Neural cell (in vitro differentiated cells): ENCODE measurements around the gene TTYH3. TPM values are rescaled to one million over a fixed set of nuclear protein-coding genes. Genes with fewer than 3 reads are reported as not detected.

Source experiments
- H2AFZ ChIP-seq: fragments of 200-600, 300-800 bp; sonication (generic), shearing (Covaris generic); 2 replicates; pipeline ENCODE4 v1.6.0; 2014; ENCODE audit warnings: low read depth, mild to moderate bottlenecking, antibody characterized with exemption, low read length, moderate library complexity
- H3F3A ChIP-seq: fragments of 200-600 bp; shearing (Covaris generic); 2 replicates; pipeline ENCODE4 v1.6.1; 2016; ENCODE audit warnings: mild to moderate bottlenecking, moderate library complexity, mixed read lengths, antibody characterized with exemption, low read length; ENCODE audit not compliant: insufficient read depth, poor library complexity, severe bottlenecking
- H3K27ac ChIP-seq: fragments of 200-600, 300-800 bp; sonication (generic), shearing (Covaris generic); 2 replicates; pipeline ENCODE4 v1.5.1; 2014; ENCODE audit warnings: mild to moderate bottlenecking, low read length, moderate library complexity
- H3K27me3 ChIP-seq: fragments of 300-800, 200-600 bp; sonication (generic), shearing (Covaris generic); 2 replicates; pipeline ENCODE4 v1.6.0; 2014; ENCODE audit warnings: mild to moderate bottlenecking, low read depth, low read length, moderate library complexity; ENCODE audit not compliant: insufficient read depth
- H3K36me3 ChIP-seq: fragments of 300-800, 200-600 bp; sonication (generic), shearing (Covaris generic); 2 replicates; pipeline ENCODE4 v1.5.1; 2014; ENCODE audit warnings: mild to moderate bottlenecking, antibody characterized with exemption, low read length, moderate library complexity; ENCODE audit not compliant: insufficient read depth
- H3K4me2 ChIP-seq: fragments of 300-800, 200-600 bp; sonication (generic), shearing (Covaris generic); 2 replicates; pipeline ENCODE4 v1.6.0; 2014; ENCODE audit warnings: mild to moderate bottlenecking, low read length
- H3K4me3 ChIP-seq: fragments of 300-800, 200-600 bp; sonication (generic), shearing (Covaris generic); 2 replicates; pipeline ENCODE4 v1.5.1; 2014; ENCODE audit warnings: mild to moderate bottlenecking, low read length, moderate library complexity
- H3K79me2 ChIP-seq: fragments of 200-600 bp; shearing (Covaris generic); replicated peaks from 2 replicates; pipeline ENCODE4 v1.6.0; 2014; ENCODE audit warnings: mild to moderate bottlenecking, low read length, moderate library complexity; ENCODE audit not compliant: insufficient read depth
- H3K9ac ChIP-seq: fragments of 300-800, 200-600 bp; sonication (generic), shearing (Covaris generic); 2 replicates; pipeline ENCODE4 v1.6.1; 2016; ENCODE audit warnings: mild to moderate bottlenecking, low read length, mixed read lengths
- H3K9me2 ChIP-seq: fragments of 200-600 bp; shearing (Covaris generic); 2 replicates; pipeline ENCODE4 v1.6.1; 2016; ENCODE audit warnings: mild to moderate bottlenecking, low read length, mixed read lengths; ENCODE audit not compliant: insufficient read depth
- H3K9me3 ChIP-seq: fragments of 200-600, 300-800 bp; sonication (generic), shearing (Covaris generic); 2 replicates; pipeline ENCODE4 v1.6.1; 2016; ENCODE audit warnings: mild to moderate bottlenecking, mixed run types, low read length, moderate library complexity, mixed read lengths
- H4K20me1 ChIP-seq: fragments of 200-600 bp; shearing (Covaris generic); 2 replicates; pipeline ENCODE4 v1.6.1; 2016; ENCODE audit warnings: mild to moderate bottlenecking, mixed run types; ENCODE audit not compliant: insufficient read depth
- EP300 ChIP-seq: fragments of 450-650 bp; conservative IDR thresholded peaks from 2 replicates; pipeline ENCODE4 v1.6.1; 2014; ENCODE audit warnings: antibody characterized with exemption, mild to moderate bottlenecking, moderate library complexity; ENCODE audit not compliant: poor library complexity, severe bottlenecking
- EZH2 ChIP-seq: fragments of 200-600, 300-800 bp; shearing (Covaris generic), sonication (generic); IDR thresholded peaks from 2 replicates; pipeline ENCODE4 v1.6.1; 2014; ENCODE audit warnings: antibody characterized with exemption, low read length, borderline replicate concordance, mild to moderate bottlenecking; ENCODE audit not compliant: insufficient read depth, poor library complexity, severe bottlenecking
- MXI1 ChIP-seq: fragments of 450-650 bp; conservative IDR thresholded peaks from 2 replicates; pipeline ENCODE4 v1.6.1; 2014; ENCODE audit warnings: antibody characterized with exemption, mild to moderate bottlenecking; ENCODE audit not compliant: poor library complexity, severe bottlenecking
- POLR2AphosphoS5 ChIP-seq: IDR thresholded peaks from 2 replicates; pipeline ENCODE4 v1.6.1; 2012
- RAD21 ChIP-seq: fragments of 450-650 bp; conservative IDR thresholded peaks from 2 replicates; pipeline ENCODE4 v1.6.1; 2014; ENCODE audit warnings: antibody characterized with exemption, mild to moderate bottlenecking, moderate library complexity
- SMC3 ChIP-seq: fragments of 450-650 bp; conservative IDR thresholded peaks from 2 replicates; pipeline ENCODE4 v1.6.1; 2014; ENCODE audit warnings: antibody characterized with exemption, mild to moderate bottlenecking, moderate library complexity; ENCODE audit not compliant: poor library complexity
- TAF1 ChIP-seq: IDR thresholded peaks from 2 replicates; pipeline ENCODE4 v1.6.1; 2012; ENCODE audit warnings: low read depth
- polyA plus RNA-seq: library from polyadenylated mRNA; depleted of rRNA; stranded (reverse); fragments of >200 nt; gene quantifications from 2 replicates; pipeline ENCODE4 v1.2.3, GENCODE V29; 2014
- TF ChIP-seq, protein P1 (sequence below): IDR thresholded peaks from 2 replicates; pipeline ENCODE4 v1.6.1; 2012; ENCODE audit warnings: borderline replicate concordance
- TF ChIP-seq, protein P2 (sequence below): fragments of 450-650 bp; IDR thresholded peaks from 2 replicates; pipeline ENCODE4 v1.5.1; 2014; ENCODE audit warnings: antibody characterized with exemption, mild to moderate bottlenecking, moderate library complexity; ENCODE audit not compliant: poor library complexity, severe bottlenecking

TTYH3 gene
- polyA plus RNA-seq, 1 donor from 2014 or later = 17.0 TPM

DNA sequence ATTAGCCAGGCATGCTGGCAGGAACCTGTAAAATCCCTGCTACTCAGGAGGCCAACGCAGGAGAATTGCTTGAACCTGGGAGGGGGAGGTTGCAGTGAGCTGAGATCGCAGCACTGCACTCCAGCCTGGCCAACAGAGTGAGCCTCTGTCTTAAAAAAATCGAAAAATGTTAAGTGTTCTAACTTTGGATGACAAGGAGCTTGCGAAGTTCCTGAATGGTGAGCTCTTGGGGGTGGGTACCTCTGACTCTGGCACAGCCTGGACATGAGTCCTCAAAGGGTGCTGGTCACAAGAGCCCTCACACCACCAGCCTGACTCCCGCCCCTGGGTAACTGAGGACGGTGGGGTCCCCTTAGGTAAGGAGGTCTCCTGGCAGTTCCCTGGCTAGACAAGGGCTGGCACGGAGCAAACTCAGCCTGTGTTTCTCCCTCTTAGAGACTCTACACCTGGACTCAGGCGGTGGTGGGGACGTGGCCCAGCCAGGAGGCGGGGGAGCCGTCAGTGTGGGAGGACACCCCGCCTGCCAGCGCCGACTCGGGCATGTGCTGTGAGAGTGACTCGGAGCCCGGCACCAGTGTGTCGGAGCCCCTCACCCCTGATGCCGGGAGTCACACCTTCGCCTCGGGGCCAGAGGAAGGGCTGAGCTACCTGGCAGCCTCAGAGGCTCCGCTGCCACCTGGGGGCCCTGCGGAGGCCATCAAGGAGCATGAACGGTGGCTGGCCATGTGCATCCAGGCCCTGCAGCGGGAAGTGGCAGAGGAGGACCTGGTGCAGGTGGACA, 80.3 kb downstream of the TTYH3 start:
- Histone ChIP-seq H3K9me3 (no peaks in the 10 kb centered on the region), H3K79me2 (no peaks in the 10 kb centered on the region), H3K27ac (no peak overlapping the region), H3K9me2 (no peaks in the 10 kb centered on the region), H3K4me2 (no peak overlapping the region), H3K36me3 (no peaks in the 10 kb centered on the region), H4K20me1 (no peaks in the 10 kb centered on the region), H2AFZ (no peak overlapping the region), H3K27me3 (no peaks in the 10 kb centered on the region), H3K4me3 (no peak overlapping the region), H3K9ac (no peak overlapping the region), H3F3A (no peaks in the 10 kb centered on the region)
- TF ChIP-seq, protein P1, sequence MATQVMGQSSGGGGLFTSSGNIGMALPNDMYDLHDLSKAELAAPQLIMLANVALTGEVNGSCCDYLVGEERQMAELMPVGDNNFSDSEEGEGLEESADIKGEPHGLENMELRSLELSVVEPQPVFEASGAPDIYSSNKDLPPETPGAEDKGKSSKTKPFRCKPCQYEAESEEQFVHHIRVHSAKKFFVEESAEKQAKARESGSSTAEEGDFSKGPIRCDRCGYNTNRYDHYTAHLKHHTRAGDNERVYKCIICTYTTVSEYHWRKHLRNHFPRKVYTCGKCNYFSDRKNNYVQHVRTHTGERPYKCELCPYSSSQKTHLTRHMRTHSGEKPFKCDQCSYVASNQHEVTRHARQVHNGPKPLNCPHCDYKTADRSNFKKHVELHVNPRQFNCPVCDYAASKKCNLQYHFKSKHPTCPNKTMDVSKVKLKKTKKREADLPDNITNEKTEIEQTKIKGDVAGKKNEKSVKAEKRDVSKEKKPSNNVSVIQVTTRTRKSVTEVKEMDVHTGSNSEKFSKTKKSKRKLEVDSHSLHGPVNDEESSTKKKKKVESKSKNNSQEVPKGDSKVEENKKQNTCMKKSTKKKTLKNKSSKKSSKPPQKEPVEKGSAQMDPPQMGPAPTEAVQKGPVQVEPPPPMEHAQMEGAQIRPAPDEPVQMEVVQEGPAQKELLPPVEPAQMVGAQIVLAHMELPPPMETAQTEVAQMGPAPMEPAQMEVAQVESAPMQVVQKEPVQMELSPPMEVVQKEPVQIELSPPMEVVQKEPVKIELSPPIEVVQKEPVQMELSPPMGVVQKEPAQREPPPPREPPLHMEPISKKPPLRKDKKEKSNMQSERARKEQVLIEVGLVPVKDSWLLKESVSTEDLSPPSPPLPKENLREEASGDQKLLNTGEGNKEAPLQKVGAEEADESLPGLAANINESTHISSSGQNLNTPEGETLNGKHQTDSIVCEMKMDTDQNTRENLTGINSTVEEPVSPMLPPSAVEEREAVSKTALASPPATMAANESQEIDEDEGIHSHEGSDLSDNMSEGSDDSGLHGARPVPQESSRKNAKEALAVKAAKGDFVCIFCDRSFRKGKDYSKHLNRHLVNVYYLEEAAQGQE = no peak
- TF ChIP-seq POLR2AphosphoS5 (no peak), RAD21 (no peak)

DNA sequence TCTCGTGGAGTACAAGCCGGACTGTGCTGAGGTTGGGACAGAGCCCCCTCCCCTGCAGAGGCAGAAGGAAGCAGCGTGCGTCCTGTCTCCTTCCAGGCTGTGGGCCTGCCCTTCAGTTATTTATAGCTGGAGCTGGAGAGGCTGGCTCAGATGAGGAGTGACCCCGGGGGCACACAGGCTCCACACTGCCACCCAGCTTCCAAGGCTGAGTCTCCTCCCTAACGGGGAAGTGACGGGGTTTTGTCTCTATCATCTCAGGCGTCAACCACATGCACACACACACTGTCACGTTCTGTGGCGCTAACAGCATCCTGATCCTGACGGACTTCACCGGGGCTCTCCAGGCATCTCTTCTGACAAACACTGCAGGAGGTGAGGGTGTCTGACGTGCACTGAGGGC, 81.6 kb downstream of the TTYH3 start:
- Histone ChIP-seq H3K27ac (no peak overlapping the region), H3K9me3 (no peaks in the 10 kb centered on the region), H3F3A (no peaks in the 10 kb centered on the region), H4K20me1 (no peaks in the 10 kb centered on the region), H3K9ac (no peak overlapping the region), H3K4me3 (no peak overlapping the region), H3K4me2 (no peak overlapping the region), H3K27me3 (no peaks in the 10 kb centered on the region), H3K36me3 (no peaks in the 10 kb centered on the region), H2AFZ (no peak overlapping the region), H3K79me2 (no peaks in the 10 kb centered on the region), H3K9me2 (no peaks in the 10 kb centered on the region)
- no peak for TF ChIP-seq SMC3
- TF ChIP-seq, protein P2, sequence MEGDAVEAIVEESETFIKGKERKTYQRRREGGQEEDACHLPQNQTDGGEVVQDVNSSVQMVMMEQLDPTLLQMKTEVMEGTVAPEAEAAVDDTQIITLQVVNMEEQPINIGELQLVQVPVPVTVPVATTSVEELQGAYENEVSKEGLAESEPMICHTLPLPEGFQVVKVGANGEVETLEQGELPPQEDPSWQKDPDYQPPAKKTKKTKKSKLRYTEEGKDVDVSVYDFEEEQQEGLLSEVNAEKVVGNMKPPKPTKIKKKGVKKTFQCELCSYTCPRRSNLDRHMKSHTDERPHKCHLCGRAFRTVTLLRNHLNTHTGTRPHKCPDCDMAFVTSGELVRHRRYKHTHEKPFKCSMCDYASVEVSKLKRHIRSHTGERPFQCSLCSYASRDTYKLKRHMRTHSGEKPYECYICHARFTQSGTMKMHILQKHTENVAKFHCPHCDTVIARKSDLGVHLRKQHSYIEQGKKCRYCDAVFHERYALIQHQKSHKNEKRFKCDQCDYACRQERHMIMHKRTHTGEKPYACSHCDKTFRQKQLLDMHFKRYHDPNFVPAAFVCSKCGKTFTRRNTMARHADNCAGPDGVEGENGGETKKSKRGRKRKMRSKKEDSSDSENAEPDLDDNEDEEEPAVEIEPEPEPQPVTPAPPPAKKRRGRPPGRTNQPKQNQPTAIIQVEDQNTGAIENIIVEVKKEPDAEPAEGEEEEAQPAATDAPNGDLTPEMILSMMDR = peak; percentile 20
- TF ChIP-seq EZH2 = no peak

DNA sequence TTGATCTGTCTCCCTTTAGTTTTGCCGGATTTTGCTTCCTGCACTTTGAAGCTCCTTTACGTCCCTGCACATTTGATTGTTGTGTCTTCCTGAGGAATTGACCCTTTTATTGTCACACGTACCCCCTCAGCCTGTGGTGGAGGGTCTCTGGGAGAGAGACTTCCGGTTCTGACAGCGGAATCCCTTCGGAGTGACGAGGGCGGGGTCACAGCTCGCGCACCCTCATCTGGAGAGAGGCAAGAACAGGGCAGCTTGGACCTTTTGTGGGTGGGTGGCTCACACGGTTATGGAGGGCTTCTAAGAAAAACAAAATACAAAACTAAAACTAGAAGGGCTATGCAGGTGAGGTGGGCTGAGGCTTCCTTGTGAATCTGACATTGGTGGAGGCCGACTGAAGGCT, 82.2 kb downstream of the TTYH3 start:
- Histone ChIP-seq H2AFZ (no peak overlapping the region), H3K79me2 (no peaks in the 10 kb centered on the region), H3K4me2 (no peak overlapping the region), H3K9me2 (no peaks in the 10 kb centered on the region), H3K9me3 (no peaks in the 10 kb centered on the region), H3K9ac (no peak overlapping the region), H3K36me3 (no peaks in the 10 kb centered on the region), H3K27me3 (no peaks in the 10 kb centered on the region), H3K27ac (no peak overlapping the region), H3K4me3 (no peak overlapping the region), H4K20me1 (no peaks in the 10 kb centered on the region), H3F3A (no peaks in the 10 kb centered on the region)
- TF ChIP-seq RAD21 = no peak
- no peak for TF ChIP-seq EZH2
- TF ChIP-seq SMC3 = no peak
- TF ChIP-seq TAF1 = no peak
- TF ChIP-seq, protein P1 = no peak
- no peak for TF ChIP-seq EP300
- TF ChIP-seq, protein P2 = no peak
- no peak for TF ChIP-seq MXI1
- TF ChIP-seq POLR2AphosphoS5 = no peak
